Suprapubic skin (tissue), 4 donors: Measurements from ENCODE around the gene SORCS1. TPM values are rescaled to one million over a fixed set of nuclear protein-coding genes. Genes with fewer than 3 reads are reported as not detected.

Experiments used
- DNase-seq, 2 donors: peaks; one replicate each; pipeline ENCODE4 v3.0.0-alpha.2; 2019; ENCODE audit warnings: low spot score in 2 of 2
- H3K27ac ChIP-seq: fragments of 200-600 bp; sonication (generic); one replicate; pipeline ENCODE4 v1.5.1; 2019
- H3K27me3 ChIP-seq: fragments of 200-600 bp; sonication (generic); one replicate; pipeline ENCODE4 v1.5.1; 2019
- H3K36me3 ChIP-seq: fragments of 200-600 bp; sonication (generic); one replicate; pipeline ENCODE4 v1.5.1; 2019
- H3K4me1 ChIP-seq: fragments of 200-600 bp; sonication (generic); one replicate; pipeline ENCODE4 v1.5.1; 2019
- H3K4me3 ChIP-seq: fragments of 200-600 bp; sonication (generic); one replicate; pipeline ENCODE4 v1.5.1; 2019; ENCODE audit warnings: mild to moderate bottlenecking
- H3K9me3 ChIP-seq: fragments of 200-600 bp; sonication (generic); one replicate; pipeline ENCODE4 v1.5.1; 2019
- CTCF ChIP-seq, 2 donors: fragments of 200-600 bp in 1 of 2; fragments of 450-650 bp in 1 of 2; sonication (generic) in 1 of 2; IDR thresholded peaks; one replicate each; pipeline ENCODE4 v1.5.1; 2016 to 2019; ENCODE audit warnings: antibody characterized with exemption in 2 of 2, mild to moderate bottlenecking in 1 of 2, moderate library complexity in 1 of 2
- EP300 ChIP-seq: sonication (generic); formaldehyde crosslinking; IDR thresholded peaks from one replicate; pipeline ENCODE4 v1.6.1; 2017; ENCODE audit warnings: antibody characterized with exemption
- POLR2A ChIP-seq, 2 donors: fragments of 450-650 bp; IDR thresholded peaks; one replicate each; pipeline ENCODE4 v1.6.1; 2017; ENCODE audit warnings: antibody characterized with exemption in 2 of 2, mild to moderate bottlenecking in 2 of 2, moderate library complexity in 2 of 2
- POLR2AphosphoS5 ChIP-seq, 3 donors: sonication (generic); formaldehyde crosslinking; IDR thresholded peaks; one replicate each; pipeline ENCODE4 v1.6.1; 2017; ENCODE audit warnings: antibody characterized with exemption in 3 of 3
- WGBS: methylation state at CpG from one replicate; pipeline ENCODE4 v1.1.5; 2018; 5-methylcytosine and 5-hydroxymethylcytosine counted together
- total RNA-seq, 4 donors: library from RNA; depleted of rRNA; stranded (reverse); fragments of >200 nt; gene quantifications; one replicate each; pipeline ENCODE4 v1.1.0, GENCODE V29; 2016

SORCS1 gene
- total RNA-seq, 4 donors from 2014 or later, result 1.3 to 6.0 (median 3.4) TPM

DNA sequence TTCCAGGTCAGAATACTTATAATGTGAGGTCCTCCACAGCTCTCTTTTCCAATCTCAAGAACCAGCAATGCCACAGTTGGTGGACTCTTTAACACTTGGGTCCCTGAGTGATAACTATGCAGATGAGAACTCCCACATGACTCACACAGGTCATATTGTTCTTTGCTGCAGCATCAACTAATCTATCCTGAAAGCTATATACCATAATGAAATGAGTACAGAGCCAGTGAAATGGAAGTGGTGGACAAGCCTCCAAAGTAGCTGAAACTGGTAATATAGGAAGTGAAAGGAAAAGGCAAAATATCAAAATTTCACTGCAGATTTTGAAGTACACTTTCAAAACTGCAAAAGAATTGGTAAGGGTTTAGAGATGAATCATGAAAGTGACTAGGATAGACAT is 45.6 kb downstream of the SORCS1 start:
- no peak overlapping the region for H3K4me3 ChIP-seq
- H3K9me3 ChIP-seq, result no peaks in the 10 kb centered on the region
- no peak for TF ChIP-seq CTCF (IDR thresholded peaks at IDR 0.05)
- no peak for TF ChIP-seq POLR2AphosphoS5 (IDR thresholded peaks at IDR 0.05)
- TF ChIP-seq EP300, result no peak
- TF ChIP-seq POLR2A (IDR thresholded peaks at IDR 0.05), result no peak

GRCh38 chr10:107104026-107104652 is 60.4 kb downstream of the SORCS1 start:
- no peak overlapping the region for H3K4me3 ChIP-seq
- TF ChIP-seq POLR2A (IDR thresholded peaks at IDR 0.05) (no peak), CTCF (IDR thresholded peaks at IDR 0.05) (no peak), EP300 (no peak), POLR2AphosphoS5 (IDR thresholded peaks at IDR 0.05) (no peak)
- no peak for DNase-seq
- H3K27me3 ChIP-seq, result no peaks in the 10 kb centered on the region
- WGBS, result 64% methylated on average over 4 of the region's 4 CpGs
- no peaks in the 10 kb centered on the region for H3K4me1 ChIP-seq
- no peaks in the 10 kb centered on the region for H3K36me3 ChIP-seq
- H3K27ac ChIP-seq, result no peak overlapping the region
- no peaks in the 10 kb centered on the region for H3K9me3 ChIP-seq

More for the DNA sequence above, 45.6 kb downstream of the SORCS1 start:
- H3K36me3 ChIP-seq, result no peaks in the 10 kb centered on the region
- no peak overlapping the region for H3K27ac ChIP-seq
- no peak for DNase-seq
- H3K27me3 ChIP-seq, result no peaks in the 10 kb centered on the region
- H3K4me1 ChIP-seq, result no peaks in the 10 kb centered on the region

- no peak for DNase-seq
- Histone ChIP-seq H3K4me3 (no peak overlapping the region), H3K9me3 (no peaks in the 10 kb centered on the region), H3K36me3 (no peaks in the 10 kb centered on the region), H3K27me3 (no peaks in the 10 kb centered on the region), H3K27ac (no peak overlapping the region), H3K4me1 (no peaks in the 10 kb centered on the region)
- no peak for TF ChIP-seq CTCF (IDR thresholded peaks at IDR 0.05)
- no peak for TF ChIP-seq EP300
- no peak for TF ChIP-seq POLR2A (IDR thresholded peaks at IDR 0.05)
- no peak for TF ChIP-seq POLR2AphosphoS5 (IDR thresholded peaks at IDR 0.05)
- 48% methylated on average over 8 of the region's 8 CpGs for WGBS
Observed at GRCh38 chr10:107103174-107104025, 61.1 kb downstream of the SORCS1 start.

DNA sequence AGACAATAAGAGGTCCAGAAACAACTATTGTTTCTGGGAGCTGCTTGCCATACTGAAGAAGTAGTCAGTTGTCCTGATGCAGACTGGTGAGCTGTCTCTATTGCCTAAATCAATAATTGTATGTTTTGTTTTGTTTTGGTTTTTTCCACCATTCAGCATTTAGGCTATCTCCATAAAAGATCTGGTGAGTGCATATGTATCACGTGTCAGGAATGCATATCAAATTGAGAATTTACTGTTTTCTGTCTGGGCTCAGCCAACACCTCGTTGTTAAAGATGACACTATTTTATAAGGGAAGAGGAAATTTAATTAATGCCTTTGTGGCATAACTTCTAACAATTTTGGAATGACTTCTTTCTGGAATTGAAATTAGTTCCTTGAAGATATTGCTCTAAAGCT is 66.2 kb downstream of the SORCS1 start:
- Histone ChIP-seq H3K36me3 (no peaks in the 10 kb centered on the region), H3K27me3 (no peaks in the 10 kb centered on the region), H3K4me3 (no peak overlapping the region), H3K27ac (no peak overlapping the region), H3K4me1 (no peaks in the 10 kb centered on the region), H3K9me3 (no peaks in the 10 kb centered on the region)
- WGBS, result 28% methylated on average over 2 of the region's 2 CpGs
- TF ChIP-seq EP300 (no peak), POLR2AphosphoS5 (IDR thresholded peaks at IDR 0.05) (no peak), POLR2A (IDR thresholded peaks at IDR 0.05) (no peak), CTCF (IDR thresholded peaks at IDR 0.05) (no peak)
- DNase-seq, result no peak

- Histone ChIP-seq H3K36me3 (no peaks in the 10 kb centered on the region), H3K27ac (no peak overlapping the region), H3K9me3 (no peaks in the 10 kb centered on the region), H3K4me3 (no peak overlapping the region), H3K4me1 (no peaks in the 10 kb centered on the region), H3K27me3 (no peaks in the 10 kb centered on the region)
- no peak for TF ChIP-seq EP300
- 91% methylated on average over 6 of the region's 6 CpGs for WGBS
- no peak for DNase-seq
Observed at GRCh38 chr10:107094824-107095522, 69.5 kb downstream of the SORCS1 start.
